Kidney (tissue), 14 donors: ENCODE data around the gene SLC39A11. TPM values are rescaled to one million over a fixed set of nuclear protein-coding genes. Genes with fewer than 3 reads are reported as not detected.

Experiments
- DNase-seq, 5 donors: peaks; one replicate each; pipeline ENCODE4 v3.0.0-alpha.2; 2013 to 2020
- FAIRE-seq: peaks from 2 replicates; lab custom pipeline; 2012; peaks lifted over from hg19 to GRCh38; lab: Jason Lieb, UNC
- H3K27ac ChIP-seq, 2 donors: one replicate each; pipeline ENCODE4 v1.7.0; 2013; ENCODE audit warnings: low read depth in 2 of 2, low read length in 2 of 2, inconsistent platforms in 1 of 2
- H3K27me3 ChIP-seq: one replicate; pipeline ENCODE4 v1.7.1; 2013; ENCODE audit warnings: low read length, inconsistent platforms; ENCODE audit not compliant: control insufficient read depth, insufficient read depth
- H3K36me3 ChIP-seq, 3 donors: one replicate each; pipeline versions ENCODE4 v1.7.0 to v1.7.1; 2013; ENCODE audit warnings: low read length in 3 of 3, control low read depth in 1 of 3, inconsistent platforms in 1 of 3; ENCODE audit not compliant: insufficient read depth in 3 of 3, control insufficient read depth in 2 of 3
- H3K4me1 ChIP-seq, 3 donors: one replicate each; pipeline versions ENCODE4 v1.7.0 to v1.7.1; 2013; ENCODE audit warnings: low read length in 3 of 3, inconsistent platforms in 1 of 3, low read depth in 1 of 3; ENCODE audit not compliant: control insufficient read depth in 2 of 3, insufficient read depth in 2 of 3
- H3K4me3 ChIP-seq, 3 donors: one replicate each; pipeline versions ENCODE4 v1.7.0 to v1.8.1; 2013; ENCODE audit warnings: low read length in 3 of 3, control low read depth in 1 of 3, inconsistent platforms in 1 of 3
- H3K9ac ChIP-seq, 3 donors: one replicate each; pipeline versions ENCODE4 v1.7.0 to v1.7.1; 2013; ENCODE audit warnings: low read length in 3 of 3, control low read depth in 1 of 3, inconsistent platforms in 1 of 3
- H3K9me3 ChIP-seq, 3 donors: one replicate each; pipeline versions ENCODE4 v1.7.0 to v1.7.1; 2013; ENCODE audit warnings: low read length in 3 of 3, control low read depth in 1 of 3, inconsistent platforms in 1 of 3; ENCODE audit not compliant: control insufficient read depth in 2 of 3, insufficient read depth in 1 of 3
- intact Hi-C: fragments of 100-400 bp; cut with DNase I; formaldehyde crosslinking; loops from one replicate; pipeline ENCODE4 v1.11.1; 2022
- polyA plus RNA-seq: library from polyadenylated mRNA; stranded (reverse); fragments of 350-450 nt; fragmentation: Illumina TruSeq; extraction: RNeasy Lipid Tissue Mini Kit (QIAGEN cat#74804); gene quantifications from one replicate; pipeline ENCODE4 v1.2.3, GENCODE V29; 2014; ENCODE audit warnings: low read depth, low replicate concordance; ENCODE audit not compliant: insufficient read depth
- total RNA-seq: library from RNA; stranded (reverse); fragmentation: NEBNext Ultra II Directional; extraction: Animal tissue kit (Norgen Biotek cat#: 25700); gene quantifications from one replicate; pipeline ENCODE4 v1.2.1, GENCODE V29; 2021
- TF ChIP-seq, protein P1 (sequence below): IDR thresholded peaks from 3 replicates; pipeline ENCODE4 v1.5.1; 2012; ENCODE audit warnings: mild to moderate bottlenecking, moderate library complexity, borderline replicate concordance; ENCODE audit not compliant: insufficient read depth; ENCODE audit errors: extremely low read depth
- donor health status: control.
- donor health status: control.
- donor health status: control.
- donor health status: control.
- donor health status: control.
- donor health status: DM: yes; HTN: yes; CAD: no.
- donor health status: Normal renal cell carcinoma (clear cell type).

Gene SLC39A11
- total and polyA plus RNA-seq, 2 donors from 2014 or later, result 19.7 to 37.2 TPM

DNA sequence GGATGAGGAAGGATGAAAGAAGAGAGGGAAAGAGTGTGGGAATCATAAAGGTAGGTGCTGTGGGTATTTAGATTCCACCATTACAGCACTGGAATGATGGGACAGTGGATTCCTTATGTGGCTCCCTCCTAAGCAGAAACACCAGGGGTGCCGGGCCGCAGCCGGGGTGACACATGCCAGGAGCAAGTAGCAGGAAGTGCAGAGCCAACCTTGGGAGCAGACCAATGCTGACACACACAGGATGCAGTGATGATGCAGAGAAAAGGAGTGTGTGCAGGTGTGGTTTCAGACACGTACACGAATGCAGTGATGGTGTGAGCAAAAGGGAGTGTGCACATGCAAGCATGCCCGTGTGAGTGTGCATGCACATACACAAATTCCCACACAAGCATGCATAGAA, 338.0 kb downstream of the SLC39A11 start:
- H3K4me3 ChIP-seq, result no peak overlapping the region
- intact Hi-C loops, result no loop called here
- H3K27me3 ChIP-seq, result no peaks in the 10 kb centered on the region
- DNase-seq (no peak), FAIRE-seq (no peak)
- no peaks in the 10 kb centered on the region for H3K4me1 ChIP-seq
- no peak overlapping the region for H3K9ac ChIP-seq
- H3K27ac ChIP-seq, result no peak overlapping the region
- peaks cover 0 to 4% (median 0%) of the 10 kb centered on the region in 3 donors for H3K9me3 ChIP-seq
- TF ChIP-seq, protein P1, sequence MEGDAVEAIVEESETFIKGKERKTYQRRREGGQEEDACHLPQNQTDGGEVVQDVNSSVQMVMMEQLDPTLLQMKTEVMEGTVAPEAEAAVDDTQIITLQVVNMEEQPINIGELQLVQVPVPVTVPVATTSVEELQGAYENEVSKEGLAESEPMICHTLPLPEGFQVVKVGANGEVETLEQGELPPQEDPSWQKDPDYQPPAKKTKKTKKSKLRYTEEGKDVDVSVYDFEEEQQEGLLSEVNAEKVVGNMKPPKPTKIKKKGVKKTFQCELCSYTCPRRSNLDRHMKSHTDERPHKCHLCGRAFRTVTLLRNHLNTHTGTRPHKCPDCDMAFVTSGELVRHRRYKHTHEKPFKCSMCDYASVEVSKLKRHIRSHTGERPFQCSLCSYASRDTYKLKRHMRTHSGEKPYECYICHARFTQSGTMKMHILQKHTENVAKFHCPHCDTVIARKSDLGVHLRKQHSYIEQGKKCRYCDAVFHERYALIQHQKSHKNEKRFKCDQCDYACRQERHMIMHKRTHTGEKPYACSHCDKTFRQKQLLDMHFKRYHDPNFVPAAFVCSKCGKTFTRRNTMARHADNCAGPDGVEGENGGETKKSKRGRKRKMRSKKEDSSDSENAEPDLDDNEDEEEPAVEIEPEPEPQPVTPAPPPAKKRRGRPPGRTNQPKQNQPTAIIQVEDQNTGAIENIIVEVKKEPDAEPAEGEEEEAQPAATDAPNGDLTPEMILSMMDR, result no peak
- H3K36me3 ChIP-seq, result no peaks in the 10 kb centered on the region

DNA sequence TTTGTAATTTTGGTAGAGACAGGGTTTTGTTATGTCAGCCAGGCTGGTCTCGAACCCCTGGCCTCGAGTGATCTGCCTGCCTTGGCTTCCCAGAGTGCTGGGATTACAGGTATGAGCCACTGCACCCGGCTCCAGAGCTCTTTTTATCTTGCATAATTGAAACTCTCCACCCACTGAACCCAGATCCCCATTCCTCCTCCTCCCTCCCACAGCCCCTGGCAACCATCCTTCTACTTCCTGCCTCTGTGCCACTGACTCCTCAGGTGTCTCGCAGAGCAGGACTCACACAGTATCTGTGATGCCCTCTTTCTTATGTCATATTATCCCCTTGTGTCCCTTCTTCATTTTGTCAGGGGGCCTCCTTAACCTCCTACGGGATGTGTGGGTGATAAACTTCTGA, 340.7 kb downstream of the SLC39A11 start:
- Histone ChIP-seq H3K36me3 (no peaks in the 10 kb centered on the region), H3K4me3 (no peak overlapping the region), H3K27ac (no peak overlapping the region), H3K9me3 (peaks cover 0 to 4% (median 0%) of the 10 kb centered on the region in 3 donors), H3K9ac (no peak overlapping the region), H3K4me1 (no peaks in the 10 kb centered on the region), H3K27me3 (no peaks in the 10 kb centered on the region)
- DNase-seq (no peak), FAIRE-seq (no peak)
- TF ChIP-seq, protein P1, result no peak
- intact Hi-C loops, result no loop called here

DNA sequence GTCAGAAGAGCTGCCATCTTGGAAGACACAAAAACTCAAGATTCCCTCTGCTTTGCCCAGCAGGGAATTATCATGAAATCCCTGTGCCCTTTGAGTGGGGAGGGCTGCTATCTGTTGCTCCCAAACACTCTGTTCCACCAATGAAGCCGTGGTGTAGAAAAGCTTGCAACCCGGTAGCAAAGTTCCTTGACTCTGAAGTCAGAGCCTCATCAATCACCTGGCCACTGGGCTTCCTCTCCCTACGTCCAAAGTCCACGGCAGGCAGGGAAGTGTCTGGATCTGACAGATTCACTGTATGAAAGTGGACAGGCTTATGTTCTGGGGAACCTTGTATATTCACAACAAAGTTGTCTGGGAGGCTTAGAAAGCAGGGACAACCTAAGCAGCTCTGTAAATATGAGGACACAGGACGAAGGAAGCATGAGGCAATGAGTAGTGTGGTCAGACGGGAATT, 343.3 kb downstream of the SLC39A11 start:
- TF ChIP-seq, protein P1, result no peak

GRCh38 chr17:72747501-72747900, 345.0 kb downstream of the SLC39A11 start:
- DNase-seq (no peak), FAIRE-seq (no peak)
- Histone ChIP-seq H3K27me3 (no peaks in the 10 kb centered on the region), H3K4me3 (no peak overlapping the region), H3K27ac (no peak overlapping the region), H3K4me1 (no peaks in the 10 kb centered on the region), H3K9ac (no peak overlapping the region), H3K36me3 (no peaks in the 10 kb centered on the region), H3K9me3 (no peaks in the 10 kb centered on the region)
- TF ChIP-seq, protein P1, result no peak
- intact Hi-C loops, result no loop called here

More for the DNA sequence above, 343.3 kb downstream of the SLC39A11 start:
- Histone ChIP-seq H3K27ac (no peak overlapping the region), H3K4me1 (no peaks in the 10 kb centered on the region), H3K4me3 (no peak overlapping the region), H3K9me3 (no peaks in the 10 kb centered on the region), H3K27me3 (no peaks in the 10 kb centered on the region), H3K9ac (no peak overlapping the region), H3K36me3 (no peaks in the 10 kb centered on the region)
- peak in 2 of 5 donors; percentile 13 to 44 for DNase-seq
- no peak for FAIRE-seq
- intact Hi-C loops, result no loop called here
